ENCODE results near the gene NELFB.

GRCh38 chr9:137230705-137231371 is 24.3 kb upstream of the NELFB start, which contains the start of gene SLC34A3:
- TF ChIP-seq CTCF (IDR thresholded peaks at IDR 0.05) (no peak), POLR2A (IDR thresholded peaks at IDR 0.05) (no peak)

Data from thyroid gland (tissue), 4 donors.